SIG-M5 treated with dmso at 0.1 percent for 504 hours (cell line): ENCODE data around the gene TTC33.

Source experiments
- DNase-seq: peaks from one replicate; lab custom pipeline; 2025; ENCODE audit not compliant: unreplicated experiment; lab: John Stamatoyannopoulos, UW

The TTC33 gene

DNA sequence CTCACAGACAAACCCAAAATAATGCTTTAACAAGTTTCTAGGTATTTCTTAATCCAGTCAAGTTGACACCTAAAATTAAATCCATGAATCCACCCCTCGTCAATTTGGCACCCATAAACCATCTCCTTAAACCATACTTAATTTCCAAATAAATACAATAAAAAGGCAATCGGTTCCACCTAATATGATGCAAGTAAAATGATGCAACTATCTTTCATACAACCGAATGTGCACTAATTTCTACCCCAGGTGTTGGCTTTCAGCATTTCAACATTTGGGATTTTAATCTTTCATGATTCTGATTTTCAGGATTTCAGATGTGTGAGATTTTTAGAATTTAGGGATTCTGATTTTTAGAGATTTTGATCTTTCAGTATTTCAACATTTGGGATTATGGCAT is 25.1 kb upstream of the TTC33 start:
- DNase-seq, result no peak

GRCh38 chr5:40780199-40780598 is 24.4 kb upstream of the TTC33 start:
- DNase-seq, result no peak

GRCh38 chr5:40779561-40779960 is 23.8 kb upstream of the TTC33 start:
- DNase-seq, result no peak

DNA sequence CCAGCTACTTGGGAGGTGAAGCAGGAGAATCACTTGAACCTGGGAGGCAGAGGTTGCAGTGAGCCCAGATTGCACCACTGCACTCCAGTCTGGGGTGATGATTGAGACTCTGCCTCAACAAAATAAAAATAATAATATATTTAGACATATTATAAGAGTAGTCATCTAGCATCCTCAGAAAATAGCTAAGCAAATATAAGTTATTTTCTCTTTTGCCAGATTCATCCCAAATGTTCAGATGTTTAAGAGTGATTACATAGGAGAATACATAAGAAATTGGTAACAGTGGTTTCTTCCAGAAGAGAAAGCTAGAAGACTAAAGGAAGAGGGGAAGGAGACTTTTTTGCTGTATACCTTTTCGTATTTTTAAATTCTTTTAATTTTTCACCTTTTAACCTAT is 22.4 kb upstream of the TTC33 start:
- no peak for DNase-seq

GRCh38 chr5:40776658-40776977 is 20.9 kb upstream of the TTC33 start:
- DNase-seq, result no peak

GRCh38 chr5:40775846-40776657 is 20.3 kb upstream of the TTC33 start:
- DNase-seq, result no peak

DNA sequence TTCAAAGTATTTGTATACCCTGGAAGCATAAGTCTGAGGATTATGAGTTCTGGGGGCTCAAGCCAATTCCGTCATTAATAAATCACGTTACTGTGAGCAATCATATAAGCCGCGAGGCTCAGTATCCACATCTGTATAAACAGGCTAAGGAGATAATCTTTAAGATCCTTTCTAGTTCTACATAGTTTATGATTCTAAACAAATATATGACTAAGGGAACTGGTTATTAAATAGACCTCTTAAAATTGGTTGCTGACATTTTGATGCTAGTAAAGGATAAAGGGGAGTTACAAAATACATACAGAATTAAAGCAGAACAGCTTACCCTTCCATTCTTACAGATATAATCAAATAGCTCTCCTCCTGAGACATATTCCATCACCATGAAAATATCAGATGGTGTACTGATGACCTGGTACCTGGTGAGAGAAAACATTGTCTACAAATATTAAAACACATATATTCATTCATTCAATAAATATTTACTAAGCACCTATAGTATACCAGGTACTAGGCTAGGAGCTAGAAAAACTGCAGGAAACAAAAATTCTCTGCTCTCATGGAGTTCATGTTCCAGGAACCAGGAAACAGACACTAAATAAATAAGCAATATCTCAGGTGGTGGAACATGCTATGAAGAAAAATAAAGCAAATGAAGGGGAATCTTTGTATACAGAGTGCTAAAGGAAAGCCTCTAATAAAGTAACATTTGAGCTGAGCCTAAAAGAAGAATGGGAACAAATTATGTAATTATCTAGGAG is 19.5 kb upstream of the TTC33 start:
- peak; percentile 32 for DNase-seq

- no peak for DNase-seq
Observed at GRCh38 chr5:40774623-40775022, 18.9 kb upstream of the TTC33 start.

- DNase-seq, result no peak
Observed at GRCh38 chr5:40770764-40771163, 15.0 kb upstream of the TTC33 start.

GRCh38 chr5:40762705-40763104 is 6.9 kb upstream of the TTC33 start:
- DNase-seq, result no peak

DNA sequence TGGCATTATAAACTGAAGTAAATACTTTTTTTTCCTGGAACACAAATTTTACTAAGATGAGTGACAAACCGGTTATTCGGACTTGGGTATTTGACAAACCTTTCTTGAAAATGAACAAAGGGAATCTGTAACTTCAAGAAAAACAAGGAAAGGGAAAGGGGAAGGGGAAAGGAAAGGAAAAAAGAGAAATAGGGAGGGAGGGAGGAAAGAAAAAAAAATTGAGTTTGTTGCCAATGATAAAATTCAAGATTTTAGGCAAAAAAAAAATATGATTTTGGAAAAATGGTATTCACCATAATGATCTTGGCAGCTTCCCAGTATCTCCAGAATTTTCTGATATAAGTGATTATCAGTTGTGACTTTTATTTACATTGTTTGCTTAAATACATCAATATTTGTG is 1.6 kb upstream of the TTC33 start:
- DNase-seq, result no peak

GRCh38 chr5:40755093-40755406 is 711 bp downstream of the TTC33 start:
- peak; percentile 87 for DNase-seq

DNA sequence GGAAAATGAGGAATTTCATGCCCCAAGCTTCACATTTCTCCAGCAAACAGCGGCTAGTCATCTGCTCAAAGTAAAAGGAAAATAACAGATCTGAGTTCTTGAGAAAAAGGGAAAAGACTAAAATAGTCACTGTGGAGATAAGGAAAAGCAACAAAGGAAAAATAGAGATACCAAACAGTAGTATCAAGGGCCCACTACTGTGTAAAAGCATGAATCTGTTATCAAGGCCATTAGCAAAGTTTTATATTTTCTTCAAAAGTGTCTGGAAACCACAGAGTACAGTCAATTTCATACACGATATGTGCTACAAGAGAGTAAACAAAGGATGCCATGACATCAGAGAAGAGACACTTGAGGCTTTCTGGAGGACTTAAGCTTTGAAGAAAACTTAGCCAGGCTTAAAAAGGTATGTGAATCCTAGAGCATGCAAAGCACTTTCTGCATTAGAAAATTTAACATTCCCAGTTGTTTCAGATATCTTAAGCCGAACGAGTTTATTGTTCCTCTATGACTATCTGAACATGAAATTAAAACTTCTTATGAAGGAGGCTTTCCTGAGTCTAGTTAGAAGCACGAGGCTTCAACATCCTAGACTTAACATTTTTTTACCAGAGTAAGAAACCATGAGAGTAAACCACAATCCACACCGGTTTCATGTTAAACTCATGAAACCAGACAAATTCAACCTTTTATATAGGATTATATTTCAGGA is 1.2 kb downstream of the TTC33 start:
- no peak for DNase-seq

DNA sequence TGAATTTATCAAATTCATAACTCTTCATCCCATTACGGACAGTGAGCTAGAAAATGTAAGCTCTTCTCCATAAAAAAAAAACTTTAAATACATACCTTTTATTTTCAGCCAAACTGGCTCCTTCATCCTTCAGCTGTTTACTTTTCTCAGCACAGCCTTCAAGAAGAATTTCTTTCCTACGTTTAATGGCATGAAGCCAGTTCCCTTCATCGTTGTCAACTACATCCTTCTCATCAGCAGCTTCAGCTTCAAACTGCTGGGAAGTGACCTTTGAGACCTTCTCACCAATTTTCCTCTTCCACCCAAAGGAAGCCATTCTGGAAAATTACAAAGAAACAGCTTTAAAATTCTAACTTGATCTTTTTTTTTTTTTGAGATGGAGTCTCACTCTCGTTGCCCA is 9.1 kb downstream of the TTC33 start:
- no peak for DNase-seq

DNA sequence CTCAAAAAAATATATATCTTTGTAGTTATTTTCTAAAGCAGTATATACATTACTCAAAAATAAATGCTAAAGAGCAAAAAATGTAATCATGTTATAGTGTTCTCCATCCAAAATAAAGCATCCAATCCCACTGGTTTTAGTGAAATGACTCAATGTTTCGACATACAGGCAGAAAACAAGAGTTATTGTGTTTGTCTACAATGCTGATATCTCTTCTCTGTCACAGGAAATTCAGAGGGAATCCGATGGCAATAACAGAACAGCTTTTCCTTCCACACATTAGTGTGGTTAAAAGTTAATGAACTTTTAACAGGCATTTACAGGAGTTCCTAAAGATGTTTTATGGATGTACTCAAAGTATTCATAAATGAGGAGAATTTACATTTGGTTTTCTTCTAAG is 12.0 kb downstream of the TTC33 start:
- no peak for DNase-seq

DNA sequence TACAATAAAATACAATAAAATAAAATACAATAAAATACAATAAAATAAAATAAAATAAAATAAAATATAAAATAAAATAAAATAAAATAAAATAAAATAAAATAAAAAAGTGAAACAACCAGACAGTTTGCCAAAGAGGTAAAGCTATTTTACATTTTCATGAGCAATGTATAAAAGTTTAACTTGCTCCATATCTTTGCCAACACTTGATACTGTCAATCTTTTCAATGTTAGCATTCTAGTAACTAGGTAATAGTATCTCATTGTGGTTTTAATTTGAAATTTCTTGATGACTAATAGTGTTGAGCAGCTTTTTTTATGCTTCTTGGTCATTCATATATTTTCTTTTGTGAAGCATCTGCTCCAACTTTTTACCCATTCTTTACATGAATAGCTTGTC is 17.3 kb downstream of the TTC33 start:
- DNase-seq, result no peak

GRCh38 chr5:40736103-40736875 is 19.5 kb downstream of the TTC33 start:
- peak; percentile 65 for DNase-seq

GRCh38 chr5:40735609-40736008 is 20.2 kb downstream of the TTC33 start:
- DNase-seq, result no peak

- DNase-seq, result no peak
Observed at GRCh38 chr5:40734986-40735385, 20.8 kb downstream of the TTC33 start.

DNA sequence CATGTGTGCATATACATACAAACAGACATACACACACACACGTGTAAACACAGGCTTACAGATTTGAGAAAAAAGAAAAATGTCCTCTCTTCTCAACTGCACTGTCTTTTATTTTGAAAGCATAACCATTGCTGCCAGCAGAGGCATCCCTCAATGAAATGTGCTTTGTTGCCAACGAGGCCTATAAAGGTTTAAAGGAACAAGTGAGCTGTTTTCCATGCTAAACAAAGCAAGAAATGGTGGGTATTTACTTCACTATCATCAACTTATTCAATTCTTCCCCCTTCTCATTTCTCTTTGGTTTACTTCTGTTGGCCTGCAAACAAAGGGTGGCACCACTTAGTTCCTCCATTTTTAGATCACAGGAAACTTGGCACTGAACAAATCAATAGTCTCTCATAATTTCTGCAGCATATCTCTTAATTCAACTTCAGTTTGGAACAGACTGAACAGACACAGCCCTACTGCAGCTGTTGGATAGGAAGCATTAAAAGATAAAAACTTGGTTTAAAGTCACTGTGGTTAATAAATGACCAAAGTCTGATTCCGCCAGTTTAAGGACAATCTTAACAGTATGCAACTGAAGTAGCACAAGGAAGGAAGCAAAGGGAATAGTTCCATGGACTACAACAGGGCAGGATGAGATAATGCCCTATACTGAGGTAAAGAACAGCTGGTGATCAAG is 21.7 kb downstream of the TTC33 start:
- no peak for DNase-seq

GRCh38 chr5:40733434-40733833 is 22.3 kb downstream of the TTC33 start:
- DNase-seq, result peak; percentile 12
